Urinary bladder (tissue), 4 donors: ENCODE results near the gene HEPACAM. TPM values are rescaled to one million over a fixed set of nuclear protein-coding genes. Genes with fewer than 3 reads are reported as not detected.
"Not testable (repeated sequence)": the region's sequence is repeated elsewhere in the genome, so short reads cannot be mapped to it uniquely, and the experiment has no call there.

Experiments used
- DNase-seq: peaks from one replicate; pipeline ENCODE4 v3.0.0-alpha.2; 2015; ENCODE audit errors: extremely low spot score
- H3K27ac ChIP-seq: one replicate; pipeline ENCODE4 v1.5.1; 2013; ENCODE audit warnings: low read depth, mild to moderate bottlenecking, moderate library complexity
- H3K36me3 ChIP-seq: one replicate; pipeline ENCODE4 v1.6.1; 2013; ENCODE audit warnings: mild to moderate bottlenecking, moderate library complexity; ENCODE audit not compliant: insufficient read depth
- H3K4me1 ChIP-seq: one replicate; pipeline ENCODE4 v1.6.1; 2013; ENCODE audit warnings: mild to moderate bottlenecking, moderate library complexity; ENCODE audit not compliant: insufficient read depth
- H3K4me3 ChIP-seq: one replicate; pipeline ENCODE4 v1.5.1; 2013; ENCODE audit warnings: low read depth, low read length
- WGBS: extraction: QIAGEN DNeasy Blood & Tissue Kit; methylation state at CpG from one replicate; pipeline ENCODE4 v1.1.7; 2013; 5-methylcytosine and 5-hydroxymethylcytosine counted together
- polyA plus RNA-seq: library from polyadenylated mRNA; stranded (reverse); fragments of 200-250 nt; gene quantifications from one replicate; pipeline ENCODE4 v1.2.3, GENCODE V29; 2013
- total RNA-seq: library from RNA; depleted of rRNA; stranded (reverse); fragments of >200 nt; gene quantifications from one replicate; pipeline ENCODE4 v1.2.3, GENCODE V29; 2014
- donor health status: healthy with polysubstance abuse.
- donor health status: healthy.

HEPACAM gene
- total RNA-seq (not detected), polyA plus RNA-seq (0.49 TPM)

GRCh38 chr11:124935548-124936514 is at the start of gene HEPACAM:
Gene HEPACAM (minus strand): TSS chr11:124936047. CDS start chr11:124936006, 41 bp downstream.
- H3K4me1 ChIP-seq: no peaks in the 10 kb centered on the region
- H3K36me3 ChIP-seq: no peaks in the 10 kb centered on the region
- H3K27ac ChIP-seq: no peak within 1 kb of the TSS
- 85% methylated on average over 18 of the region's 18 CpGs for WGBS
- no peak within 1 kb of the TSS for H3K4me3 ChIP-seq
- DNase-seq: no peak

GRCh38 chr11:124984512-124984854 is 48.6 kb upstream of the HEPACAM start:
- H3K4me3 ChIP-seq: no peak overlapping the region
- WGBS: 94% methylated on average over 3 of the region's 3 CpGs
- H3K27ac ChIP-seq: no peak overlapping the region
- H3K36me3 ChIP-seq: no peaks in the 10 kb centered on the region
- no peaks in the 10 kb centered on the region for H3K4me1 ChIP-seq
- no peak for DNase-seq

DNA sequence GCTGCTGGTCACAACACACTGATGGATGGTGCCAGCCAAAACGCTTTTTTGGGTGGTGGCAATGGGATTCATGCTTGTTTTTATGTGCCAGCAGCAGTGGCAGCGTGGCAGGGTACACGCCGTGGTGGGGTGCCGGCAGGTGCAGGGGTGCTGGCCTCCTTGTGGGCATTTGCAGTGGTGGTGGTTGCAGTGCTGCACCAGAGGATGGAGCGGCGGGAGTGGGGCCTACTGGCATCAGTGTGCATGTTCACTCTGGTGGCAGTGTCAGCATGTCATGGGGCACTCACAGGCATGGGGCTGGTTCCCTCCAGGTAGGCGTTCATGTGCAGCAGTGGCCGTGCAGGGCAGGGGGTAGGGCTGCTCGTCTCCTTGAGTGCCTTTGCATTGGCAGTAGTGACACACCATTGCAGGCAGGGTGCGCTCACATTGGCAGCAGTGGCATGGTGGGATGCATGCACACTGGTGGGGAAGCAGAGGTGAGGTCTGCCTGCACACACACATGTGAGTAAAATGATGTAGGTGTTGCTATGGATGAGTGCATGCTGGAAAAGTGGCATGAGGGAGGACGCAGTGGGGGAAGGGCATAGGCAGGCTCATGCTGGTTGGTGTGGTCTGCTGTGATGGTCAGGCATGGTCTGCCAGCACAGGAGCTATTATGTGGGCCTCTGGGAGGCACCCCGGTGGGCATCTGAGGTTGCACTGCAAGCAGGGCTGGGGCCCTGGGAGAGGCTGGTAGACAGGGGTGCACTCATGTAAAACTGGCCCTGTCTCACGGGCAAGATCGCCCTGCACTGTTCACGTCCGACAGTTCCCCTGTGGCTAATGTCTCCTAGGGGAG is 48.0 kb upstream of the HEPACAM start:
- 96% methylated on average over 17 of the region's 17 CpGs for WGBS
- H3K4me1 ChIP-seq: no peaks in the 10 kb centered on the region
- H3K4me3 ChIP-seq: no peak overlapping the region
- no peak overlapping the region for H3K27ac ChIP-seq
- DNase-seq: no peak
- no peaks in the 10 kb centered on the region for H3K36me3 ChIP-seq

DNA sequence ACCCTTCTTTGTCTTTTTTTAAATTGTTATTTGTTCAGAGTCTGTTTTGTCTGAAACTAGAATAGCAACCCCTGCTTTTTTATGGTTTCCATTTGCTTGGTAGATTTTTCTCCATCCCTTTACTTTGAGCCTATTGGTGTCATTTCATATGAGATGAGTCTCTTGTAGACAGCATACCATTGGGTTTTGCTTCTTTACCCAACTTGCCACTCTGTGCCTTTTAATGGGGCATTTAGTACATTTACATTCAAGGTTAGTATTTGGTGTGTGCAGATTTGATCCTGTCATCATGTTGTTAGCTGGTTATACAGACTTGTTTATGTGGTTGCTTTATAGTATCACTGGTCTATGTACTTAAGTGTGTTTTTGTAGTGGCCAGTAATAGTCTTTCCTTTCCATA is 46.2 kb upstream of the HEPACAM start:
- H3K27ac ChIP-seq: no peak overlapping the region
- no peak for DNase-seq
- no peaks in the 10 kb centered on the region for H3K36me3 ChIP-seq
- no peak overlapping the region for H3K4me3 ChIP-seq
- H3K4me1 ChIP-seq: no peaks in the 10 kb centered on the region

DNA sequence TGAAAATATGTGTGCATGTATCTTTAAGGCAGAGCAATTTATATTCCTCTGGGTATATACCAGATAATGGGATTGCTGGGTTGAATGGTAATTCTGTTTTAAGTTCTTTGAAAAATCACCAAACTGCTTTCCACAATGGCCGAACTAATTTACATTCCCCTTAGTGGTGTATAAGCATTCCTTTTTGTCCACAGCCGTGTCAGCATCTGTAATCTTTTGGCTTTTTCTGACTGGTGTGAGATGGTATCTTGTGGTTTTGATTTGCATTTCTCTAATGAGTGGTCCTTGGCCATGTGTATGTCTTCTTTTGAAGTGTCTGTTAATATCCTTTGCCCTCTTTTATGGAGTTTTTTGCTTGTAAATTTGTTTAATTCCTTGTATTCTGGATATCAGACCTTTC is 42.5 kb upstream of the HEPACAM start:
- DNase-seq: no peak
- Histone ChIP-seq H3K4me3 (no peak overlapping the region), H3K4me1 (no peaks in the 10 kb centered on the region), H3K27ac (no peak overlapping the region), H3K36me3 (no peaks in the 10 kb centered on the region)
- WGBS: 97% methylated on average over 2 of the region's 2 CpGs

DNA sequence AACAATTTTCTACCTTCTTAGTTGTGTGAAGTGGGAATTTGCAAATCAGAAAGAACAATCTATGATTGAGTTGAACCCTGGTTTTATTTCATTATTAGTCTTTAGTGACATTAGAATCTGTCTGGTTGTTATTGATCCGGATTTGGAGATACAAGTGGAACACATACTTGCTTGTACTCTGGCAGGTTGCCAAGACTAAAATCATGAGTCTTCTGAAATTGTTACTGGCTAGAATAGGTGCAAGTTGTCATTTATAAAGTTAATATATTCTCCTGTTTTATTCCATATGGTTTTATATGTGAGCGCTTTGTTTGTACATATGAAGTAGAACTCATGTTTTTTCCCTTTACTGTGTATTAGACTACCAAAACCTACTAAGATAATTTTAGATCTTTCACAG is 41.2 kb upstream of the HEPACAM start:
- H3K4me1 ChIP-seq: no peaks in the 10 kb centered on the region
- no peak overlapping the region for H3K27ac ChIP-seq
- 86% methylated on average over 2 of the region's 2 CpGs for WGBS
- H3K36me3 ChIP-seq: no peaks in the 10 kb centered on the region
- no peak for DNase-seq
- H3K4me3 ChIP-seq: no peak overlapping the region

DNA sequence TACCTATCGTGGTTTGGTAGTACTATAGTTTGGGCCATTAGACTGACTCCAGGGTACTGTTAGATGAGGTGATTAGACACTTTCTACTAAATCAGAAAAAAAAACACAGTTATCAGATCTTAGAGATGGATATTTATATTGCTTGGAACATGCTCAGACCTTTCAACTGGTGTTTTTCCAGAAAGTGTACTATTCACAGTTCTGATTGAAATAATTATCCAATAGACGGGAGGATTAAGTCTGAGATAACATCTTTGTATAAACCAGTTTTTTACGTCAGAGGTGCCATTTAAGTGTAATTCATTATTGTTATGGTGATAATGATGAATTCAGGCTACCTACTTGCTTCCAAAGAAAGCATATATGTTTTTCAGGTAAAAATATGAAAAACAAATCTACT is 40.7 kb upstream of the HEPACAM start:
- 81% methylated on average over 3 of the region's 3 CpGs for WGBS
- no peak overlapping the region for H3K4me3 ChIP-seq
- no peak for DNase-seq
- H3K4me1 ChIP-seq: no peaks in the 10 kb centered on the region
- H3K36me3 ChIP-seq: no peaks in the 10 kb centered on the region
- no peak overlapping the region for H3K27ac ChIP-seq

DNA sequence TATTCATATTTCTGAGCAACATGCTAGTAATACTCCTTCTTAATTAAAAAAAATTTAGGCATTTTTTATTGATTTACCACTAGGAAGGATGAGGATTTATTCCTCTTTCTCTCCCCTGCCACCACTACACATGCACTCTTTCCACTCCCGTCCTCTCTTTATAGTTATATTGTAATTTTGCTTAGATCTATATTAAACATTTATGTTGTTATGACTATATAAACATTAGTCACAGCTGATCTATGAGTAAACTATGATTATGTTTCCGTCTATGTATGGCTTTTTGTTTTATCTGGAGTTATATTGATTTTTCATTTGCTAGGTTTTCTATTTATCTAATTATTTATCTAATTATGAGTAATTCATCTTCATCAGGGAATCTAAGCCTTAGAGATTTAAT is 36.0 kb upstream of the HEPACAM start:
- no peak for DNase-seq
- Histone ChIP-seq H3K36me3 (no peaks in the 10 kb centered on the region), H3K4me3 (no peak overlapping the region), H3K27ac (no peak overlapping the region), H3K4me1 (no peaks in the 10 kb centered on the region)
- WGBS: 78% methylated on average over 2 of the region's 2 CpGs

DNA sequence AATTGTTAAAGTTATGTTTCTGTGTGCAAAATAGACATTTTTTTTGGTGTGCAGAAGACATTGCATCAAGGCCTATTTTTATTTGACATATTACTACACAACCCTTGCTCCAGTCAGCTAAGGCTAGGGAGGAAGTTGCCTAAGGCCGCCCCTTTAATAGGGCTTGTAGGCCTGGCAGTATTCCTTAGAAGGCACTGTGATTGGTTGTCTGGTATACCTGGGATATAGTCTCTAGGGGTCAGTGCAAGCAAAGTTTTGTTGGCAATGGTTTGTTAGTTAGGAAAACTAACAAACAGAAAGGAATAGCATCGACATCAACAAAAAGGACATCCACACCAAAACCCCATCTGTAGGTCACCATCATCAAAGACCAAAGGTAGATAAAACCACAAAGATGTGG is 35.1 kb upstream of the HEPACAM start:
- whole genome bisulfite sequencing: 80% methylated on average over 2 of the region's 2 CpGs

GRCh38 chr11:124968197-124968596 is 32.4 kb upstream of the HEPACAM start:
- H3K36me3 ChIP-seq, H3K27ac ChIP-seq, DNase-seq, H3K4me3 ChIP-seq, H3K4me1 ChIP-seq: not testable (repeated sequence)
- WGBS: 83% methylated on average over 13 of the region's 13 CpGs

More for the DNA sequence above, 35.1 kb upstream of the HEPACAM start:
- Histone ChIP-seq H3K27ac (no peak overlapping the region), H3K36me3 (no peaks in the 10 kb centered on the region), H3K4me3 (no peak overlapping the region), H3K4me1 (no peaks in the 10 kb centered on the region)
- DNase-seq: no peak

DNA sequence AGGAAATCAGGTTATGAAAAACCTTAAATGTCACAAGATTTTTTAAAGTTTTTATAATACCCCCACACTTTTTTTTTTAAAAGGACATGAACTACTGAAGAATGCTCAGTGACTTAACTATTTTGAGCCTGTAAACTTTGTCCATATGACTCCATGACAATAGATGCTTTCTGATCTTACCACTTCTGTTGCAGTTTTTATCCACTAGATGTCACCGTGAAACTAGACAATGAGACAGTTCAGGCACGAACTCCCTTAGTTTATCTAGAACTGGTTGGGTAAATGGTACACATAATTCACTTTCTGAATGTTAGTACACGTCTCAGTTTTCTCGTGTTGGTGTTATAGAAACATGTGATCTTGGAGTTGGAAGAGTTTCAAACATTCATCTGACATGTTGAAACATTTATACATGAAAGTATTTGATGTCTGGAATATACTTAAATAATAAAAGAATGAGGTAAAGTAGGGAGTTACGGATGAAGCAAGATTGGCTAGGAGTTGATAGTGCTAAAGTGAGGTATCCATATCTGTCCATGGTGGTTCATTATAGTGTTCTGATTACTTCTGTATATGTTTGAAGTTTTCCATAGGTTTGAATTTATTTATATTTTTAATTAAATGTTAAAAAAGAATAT is 26.2 kb upstream of the HEPACAM start:
- no peaks in the 10 kb centered on the region for H3K36me3 ChIP-seq
- peak; percentile 67 for DNase-seq
- 18% methylated on average over 5 of the region's 5 CpGs for WGBS
- H3K4me3 ChIP-seq: no peak overlapping the region
- H3K4me1 ChIP-seq: no peaks in the 10 kb centered on the region
- no peak overlapping the region for H3K27ac ChIP-seq

DNA sequence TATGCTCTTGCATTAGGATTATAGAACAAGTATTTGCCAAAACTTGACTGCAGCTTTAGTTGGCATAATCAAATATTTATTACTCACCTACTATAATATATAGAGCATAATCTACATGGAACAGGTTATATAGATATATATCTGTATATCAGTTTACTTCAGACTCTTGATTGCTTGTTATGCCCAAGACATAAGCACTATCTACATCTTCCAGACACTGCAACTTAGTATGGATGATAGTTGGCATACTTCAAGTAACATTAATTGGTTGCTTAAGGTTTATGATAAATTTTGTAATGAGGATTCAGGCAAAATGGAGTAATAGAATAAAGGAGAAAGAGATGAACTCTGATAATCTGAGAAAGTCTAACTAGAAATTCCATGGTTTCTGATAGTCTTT is 19.2 kb upstream of the HEPACAM start:
- H3K27ac ChIP-seq: no peak overlapping the region
- H3K4me3 ChIP-seq: no peak overlapping the region
- H3K36me3 ChIP-seq: no peaks in the 10 kb centered on the region
- DNase-seq: no peak
- H3K4me1 ChIP-seq: no peaks in the 10 kb centered on the region

- Histone ChIP-seq H3K4me1 (no peaks in the 10 kb centered on the region), H3K36me3 (no peaks in the 10 kb centered on the region), H3K27ac (no peak overlapping the region), H3K4me3 (peak overlapping the region; percentile 62)
- 26% methylated on average over 6 of the region's 6 CpGs for WGBS
- DNase-seq: no peak
Observed at GRCh38 chr11:124954590-124954955, 18.7 kb upstream of the HEPACAM start.
